GM18858 (cell line): Measurements from ENCODE around the gene CDC5L.

Experiments used
- ATAC-seq: cut with Tn5 transposase; IDR thresholded peaks from one replicate; pipeline ENCODE4 v1.9.1; 2021; ENCODE audit not compliant: unreplicated experiment

CDC5L gene

GRCh38 chr6:44495036-44495901 is 107.8 kb downstream of the CDC5L start:
- no peak for ATAC-seq

- no peak for ATAC-seq
Observed at GRCh38 chr6:44496665-44497369, 109.3 kb downstream of the CDC5L start.

DNA sequence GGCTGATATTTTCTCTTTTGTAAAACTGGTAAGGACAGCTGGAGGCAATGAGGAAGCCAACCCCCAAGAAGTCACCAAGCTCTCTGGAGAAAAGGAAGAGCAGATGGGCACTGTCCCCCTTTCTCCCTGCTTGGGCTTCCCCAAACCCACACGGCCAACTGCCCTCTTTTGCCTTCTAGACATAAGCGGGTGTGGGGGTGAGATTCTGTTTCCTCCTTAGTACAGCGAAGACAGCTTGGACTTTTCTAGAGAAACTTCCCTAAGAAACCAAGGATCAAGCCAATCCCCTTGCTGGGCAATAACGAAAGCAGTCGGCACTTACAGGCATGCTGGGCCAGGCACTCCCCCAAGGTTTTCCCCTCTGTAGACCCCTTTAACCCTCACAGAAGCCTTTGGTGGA is 110.3 kb downstream of the CDC5L start:
- ATAC-seq: no peak

GRCh38 chr6:44498436-44498835 is 110.9 kb downstream of the CDC5L start:
- no peak for ATAC-seq

DNA sequence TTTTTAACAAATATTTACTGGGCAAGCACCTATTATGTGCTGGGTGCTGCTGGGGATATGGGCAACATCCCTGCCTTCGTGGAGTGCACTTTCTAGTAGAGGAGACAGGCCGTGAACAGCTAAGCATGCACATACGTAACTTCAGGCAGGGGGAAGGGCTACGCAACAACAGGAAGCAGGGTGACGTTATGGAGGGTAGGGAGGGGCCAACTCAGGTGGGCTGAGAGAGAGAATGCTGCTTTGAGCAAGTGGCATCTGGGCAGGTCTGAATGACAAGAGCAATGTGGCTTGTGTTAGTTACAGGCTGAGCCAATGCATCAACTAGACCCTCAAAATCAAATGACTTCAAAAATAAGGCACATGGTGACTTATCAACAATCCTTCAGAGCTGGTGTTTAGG is 112.1 kb downstream of the CDC5L start:
- no peak for ATAC-seq
